Bronchial epithelial cell (primary cell): Measurements from ENCODE around the gene LRP1B. TPM values are rescaled to one million over a fixed set of nuclear protein-coding genes. Genes with fewer than 3 reads are reported as not detected.

Experiments used
- DNase-seq: peaks from one replicate; pipeline ENCODE4 v3.0.0-alpha.2; 2010; ENCODE audit warnings: low read depth
- FAIRE-seq: peaks from 2 replicates; lab custom pipeline; 2011; peaks lifted over from hg19 to GRCh38; lab: Jason Lieb, UNC
- H3K27me3 ChIP-seq: 2 replicates; pipeline ENCODE4 v1.5.1; 2011; ENCODE audit warnings: low read length; ENCODE audit not compliant: control insufficient read depth, insufficient read depth
- H3K36me3 ChIP-seq: 2 replicates; pipeline ENCODE4 v1.5.1; 2011; ENCODE audit warnings: low read length; ENCODE audit not compliant: control insufficient read depth, insufficient read depth
- H3K4me3 ChIP-seq: 2 replicates; pipeline ENCODE4 v1.5.1; 2011; ENCODE audit warnings: mild to moderate bottlenecking, low read depth, low read length, control low read depth
- total RNA-seq: library from RNA; depleted of rRNA; stranded (reverse); fragments of >200 nt; gene quantifications from 2 replicates; pipeline ENCODE4 v1.2.1, GENCODE V29; 2014
- TF ChIP-seq, protein P1 (sequence below): IDR thresholded peaks from 2 replicates; pipeline ENCODE4 v1.5.1; 2011; ENCODE audit warnings: mild to moderate bottlenecking, moderate library complexity, low read length, control low read depth, inconsistent platforms; ENCODE audit not compliant: insufficient read depth, severe bottlenecking

The LRP1B gene
- total RNA-seq, 1 donor from 2014 or later = under 0.01 TPM

DNA sequence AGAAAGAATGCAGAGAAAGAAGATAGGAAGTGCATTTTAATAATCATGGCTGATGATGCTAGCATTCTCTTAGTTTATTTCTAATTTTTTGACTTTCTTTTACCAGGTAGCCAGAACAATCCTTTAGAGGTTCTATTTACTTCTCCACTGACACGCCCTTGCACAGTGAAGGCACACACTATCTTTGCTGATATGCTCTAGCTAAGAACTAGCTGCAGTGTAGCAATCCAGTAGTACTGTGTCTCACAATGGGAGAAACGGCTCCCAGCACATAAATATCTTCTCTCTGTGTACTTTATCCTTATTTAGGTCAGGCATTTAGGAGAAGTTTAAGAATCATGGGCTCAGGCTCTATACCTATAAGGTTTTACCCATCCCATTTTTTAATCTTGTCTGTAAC, 1005.4 kb downstream of the LRP1B start:
- H3K36me3 ChIP-seq = no peaks in the 10 kb centered on the region
- DNase-seq = no peak
- no peaks in the 10 kb centered on the region for H3K27me3 ChIP-seq
- H3K4me3 ChIP-seq = no peak overlapping the region
- TF ChIP-seq, protein P1, sequence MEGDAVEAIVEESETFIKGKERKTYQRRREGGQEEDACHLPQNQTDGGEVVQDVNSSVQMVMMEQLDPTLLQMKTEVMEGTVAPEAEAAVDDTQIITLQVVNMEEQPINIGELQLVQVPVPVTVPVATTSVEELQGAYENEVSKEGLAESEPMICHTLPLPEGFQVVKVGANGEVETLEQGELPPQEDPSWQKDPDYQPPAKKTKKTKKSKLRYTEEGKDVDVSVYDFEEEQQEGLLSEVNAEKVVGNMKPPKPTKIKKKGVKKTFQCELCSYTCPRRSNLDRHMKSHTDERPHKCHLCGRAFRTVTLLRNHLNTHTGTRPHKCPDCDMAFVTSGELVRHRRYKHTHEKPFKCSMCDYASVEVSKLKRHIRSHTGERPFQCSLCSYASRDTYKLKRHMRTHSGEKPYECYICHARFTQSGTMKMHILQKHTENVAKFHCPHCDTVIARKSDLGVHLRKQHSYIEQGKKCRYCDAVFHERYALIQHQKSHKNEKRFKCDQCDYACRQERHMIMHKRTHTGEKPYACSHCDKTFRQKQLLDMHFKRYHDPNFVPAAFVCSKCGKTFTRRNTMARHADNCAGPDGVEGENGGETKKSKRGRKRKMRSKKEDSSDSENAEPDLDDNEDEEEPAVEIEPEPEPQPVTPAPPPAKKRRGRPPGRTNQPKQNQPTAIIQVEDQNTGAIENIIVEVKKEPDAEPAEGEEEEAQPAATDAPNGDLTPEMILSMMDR = no peak
- no peak for FAIRE-seq

DNA sequence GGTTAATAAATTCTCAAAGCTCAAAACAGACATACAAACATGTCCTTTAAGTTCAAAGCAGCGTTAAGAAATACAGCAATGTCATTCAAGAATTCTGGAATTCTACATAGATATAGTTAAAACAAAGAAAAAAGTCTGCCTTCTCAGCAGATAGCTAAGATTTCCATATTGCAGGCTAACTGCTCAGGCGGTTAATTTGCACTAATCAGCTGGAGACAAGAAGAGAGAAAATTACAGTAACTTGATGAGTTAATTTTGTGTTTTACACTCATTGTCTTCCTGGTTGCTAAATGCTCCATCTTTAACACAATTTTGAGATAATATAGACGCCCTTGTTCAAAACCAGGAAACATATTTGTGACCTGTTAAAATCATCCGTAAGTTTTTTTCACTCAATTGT, 1012.0 kb downstream of the LRP1B start:
- TF ChIP-seq, protein P1 = no peak
- FAIRE-seq (no peak), DNase-seq (no peak)
- Histone ChIP-seq H3K36me3 (no peaks in the 10 kb centered on the region), H3K4me3 (no peak overlapping the region), H3K27me3 (no peaks in the 10 kb centered on the region)

DNA sequence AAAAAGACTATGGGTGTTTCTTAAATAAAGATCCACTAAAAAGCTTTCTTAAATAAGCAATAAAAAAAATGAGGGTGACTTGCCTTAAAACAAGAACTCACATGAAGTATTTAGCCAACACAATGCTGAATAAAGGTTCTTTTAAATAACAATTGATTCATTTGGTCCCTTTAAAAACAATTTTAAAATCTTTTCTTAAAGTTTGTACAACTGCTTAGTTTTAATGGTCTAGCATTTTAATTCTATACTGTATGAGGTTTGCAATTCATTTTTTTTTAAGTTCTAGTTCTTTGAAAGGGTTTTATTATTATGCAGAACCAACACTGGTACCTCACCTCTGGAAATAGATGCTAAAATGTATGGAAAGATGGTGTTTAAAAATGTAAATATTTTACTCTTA, 1017.5 kb downstream of the LRP1B start:
- H3K36me3 ChIP-seq = no peaks in the 10 kb centered on the region
- TF ChIP-seq, protein P1 = no peak
- no peaks in the 10 kb centered on the region for H3K27me3 ChIP-seq
- H3K4me3 ChIP-seq = no peak overlapping the region
- DNase-seq (no peak), FAIRE-seq (no peak)

DNA sequence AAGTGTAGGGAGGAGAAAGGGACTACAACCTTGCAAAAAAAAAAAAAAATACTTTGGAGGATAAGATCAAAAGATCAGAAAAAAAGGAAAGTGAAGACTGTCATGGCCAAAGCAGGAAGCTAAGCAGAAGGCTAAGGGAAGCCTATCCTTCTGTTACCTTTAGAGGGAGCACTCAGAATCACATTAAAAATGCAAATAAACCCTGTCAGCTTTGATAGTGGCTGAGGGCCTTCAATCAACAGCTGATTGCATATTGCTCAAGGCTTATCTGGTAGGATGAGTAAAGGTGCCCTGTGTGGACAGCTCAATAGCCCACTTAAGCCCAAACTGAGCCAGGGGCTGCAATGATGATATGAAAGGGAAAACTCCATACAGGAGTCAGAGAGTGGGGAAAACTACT, 1021.2 kb downstream of the LRP1B start:
- Histone ChIP-seq H3K27me3 (no peaks in the 10 kb centered on the region), H3K36me3 (no peaks in the 10 kb centered on the region), H3K4me3 (no peak overlapping the region)
- DNase-seq = peak; percentile 20
- TF ChIP-seq, protein P1 = peak; percentile 21
- FAIRE-seq = no peak

DNA sequence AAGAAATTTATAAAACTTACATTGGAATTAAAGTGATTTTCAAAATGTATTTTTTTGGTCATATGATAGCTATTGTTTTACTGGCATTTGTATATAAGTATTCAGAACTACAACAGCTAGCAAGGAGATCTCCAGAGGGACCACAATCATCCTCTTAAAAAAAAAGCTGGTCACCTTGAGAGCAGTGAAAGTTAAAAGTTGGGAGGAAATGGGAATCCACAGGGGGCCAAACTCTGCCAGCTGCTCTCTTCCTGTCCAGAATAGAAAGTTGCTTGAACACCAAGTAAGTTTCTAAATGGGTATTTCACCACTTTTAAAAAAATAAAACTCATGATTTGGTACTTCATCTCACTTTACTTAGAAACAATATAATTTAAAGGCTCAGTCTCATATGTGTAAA, 1025.1 kb downstream of the LRP1B start:
- Histone ChIP-seq H3K4me3 (no peak overlapping the region), H3K27me3 (no peaks in the 10 kb centered on the region), H3K36me3 (no peaks in the 10 kb centered on the region)
- FAIRE-seq = no peak
- no peak for DNase-seq
- TF ChIP-seq, protein P1 = no peak

DNA sequence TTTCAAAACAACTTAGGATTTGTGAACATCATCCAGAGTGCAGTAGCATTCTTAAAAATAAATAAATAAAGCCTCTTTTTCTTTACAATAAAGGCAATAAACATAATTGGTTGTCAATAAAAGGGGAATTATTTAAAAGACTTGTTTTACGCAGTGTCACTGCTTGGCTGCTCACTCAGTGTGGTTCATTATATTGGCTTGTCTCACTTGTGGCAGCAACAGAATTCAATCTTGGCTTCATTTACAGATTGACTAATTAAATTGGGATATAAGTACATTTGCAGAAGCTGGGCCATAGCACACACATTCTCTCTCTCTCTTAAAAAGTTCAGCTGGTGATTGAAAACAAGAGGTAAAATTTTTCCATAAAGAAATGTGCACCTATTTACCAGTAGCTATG, 1027.6 kb downstream of the LRP1B start:
- TF ChIP-seq, protein P1 = no peak
- DNase-seq (no peak), FAIRE-seq (no peak)
- no peaks in the 10 kb centered on the region for H3K27me3 ChIP-seq
- no peak overlapping the region for H3K4me3 ChIP-seq
- H3K36me3 ChIP-seq = no peaks in the 10 kb centered on the region
